Measurements from ENCODE around the gene AIRE.
"Not testable (repeated sequence)": the region's sequence is repeated elsewhere in the genome, so short reads cannot be mapped to it uniquely, and the experiment has no call there.

Gene AIRE

GRCh38 chr21:44338971-44339910 is 53.6 kb downstream of the AIRE start, which contains the start of gene CFAP410:
TSS of gene CFAP410 (minus strand) at chr21:44339390. CDS start at chr21:44339194, 196 bp downstream.
- DNase-seq = peak; percentile 92

GRCh38 chr21:44341726-44342458 is 56.2 kb downstream of the AIRE start:
- DNase-seq = not testable (repeated sequence)

GRCh38 chr21:44342981-44343380 is 57.3 kb downstream of the AIRE start:
- not testable (repeated sequence) for DNase-seq

- DNase-seq = no peak
Observed at GRCh38 chr21:44344541-44345183, 59.0 kb downstream of the AIRE start.

- no peak for DNase-seq
Observed at GRCh38 chr21:44345495-44345894, 59.8 kb downstream of the AIRE start.

- DNase-seq = no peak
Observed at GRCh38 chr21:44347911-44348451, 62.3 kb downstream of the AIRE start.

All from activated CD4-positive, alpha-beta T cell treated with anti-CD3 and anti-CD28 coated beads, Interleukin-2, amount 50 U/mL, for 1 hour (primary cell).